ENCODE results near the gene ARHGEF18. TPM values are rescaled to one million over a fixed set of nuclear protein-coding genes. Genes with fewer than 3 reads are reported as not detected.

The ARHGEF18 gene
- total and polyA plus RNA-seq, 2 experiments from 2014 or later: 12.8 to 47.6 TPM

- TF ChIP-seq ZNF462 (CRISPR knock-in tag; IDR thresholded peaks at IDR 0.05) (no peak), POLR2AphosphoS5 (IDR thresholded peaks at IDR 0.05; ENCODE audit: low read depth) (no peak)
Observed at GRCh38 chr19:7393459-7393858, 44.7 kb downstream of the ARHGEF18 start (continued).

GRCh38 chr19:7393939-7394730 is 45.4 kb downstream of the ARHGEF18 start:
- Mint-ChIP-seq H3K9me3 (no peaks in the 10 kb centered on the region), H3K4me1 (peaks cover 11% of the 10 kb centered on the region), H3K36me3 (ENCODE audit: low read depth) (no peaks in the 10 kb centered on the region), H3K27ac (no peak overlapping the region), H3K27me3 (ENCODE audit: insufficient read depth, low read depth, poor library complexity) (peaks cover 3% of the 10 kb centered on the region), H3K4me3 (peak overlapping the region; percentile 89)
- Histone ChIP-seq H3K4me3 (peak overlapping the region; percentile 96), H4K20me1 (replicated peaks; ENCODE audit: insufficient read depth) (no peaks in the 10 kb centered on the region; the same call in none of the 2 replicates), H3K27me3 (ENCODE audit: insufficient read depth) (no peaks in the 10 kb centered on the region), H3K79me2 (replicated peaks; ENCODE audit: insufficient read depth) (peaks cover 36% of the 10 kb centered on the region), H3F3A (replicated peaks; ENCODE audit: low read depth) (no peaks in the 10 kb centered on the region), H3K36me3 (ENCODE audit: insufficient read depth) (no peaks in the 10 kb centered on the region), H2AFZ (peak overlapping the region; percentile 88; the same call in 1 of the 2 replicates), H3K4me1 (ENCODE audit: insufficient read depth) (peaks cover 11% of the 10 kb centered on the region), H3K4me2 (peak overlapping the region; percentile 98), H3K9me2 (ENCODE audit: insufficient read depth) (no peaks in the 10 kb centered on the region), H3K27ac (ENCODE audit: low read depth) (no peak overlapping the region)
- TF ChIP-seq EZH2phosphoT487 (IDR thresholded peaks at IDR 0.05; ENCODE audit: unreplicated experiment) (no peak), REST (IDR thresholded peaks at IDR 0.05; ENCODE audit: unreplicated experiment) (no peak), NANOG (IDR thresholded peaks at IDR 0.05; ENCODE audit: borderline replicate concordance) (no peak), EZH2 (IDR thresholded peaks at IDR 0.05; ENCODE audit: low read depth, unreplicated experiment) (no peak), CTCF (conservative IDR thresholded peaks at IDR 0.05; ENCODE audit: low read depth in 2 of 2) (no peak), POLR2AphosphoS5 (IDR thresholded peaks at IDR 0.05; ENCODE audit: low read depth) (no peak), ZNF114 (CRISPR knock-in tag; IDR thresholded peaks at IDR 0.05) (no peak)
- TF ChIP-seq, protein P1, sequence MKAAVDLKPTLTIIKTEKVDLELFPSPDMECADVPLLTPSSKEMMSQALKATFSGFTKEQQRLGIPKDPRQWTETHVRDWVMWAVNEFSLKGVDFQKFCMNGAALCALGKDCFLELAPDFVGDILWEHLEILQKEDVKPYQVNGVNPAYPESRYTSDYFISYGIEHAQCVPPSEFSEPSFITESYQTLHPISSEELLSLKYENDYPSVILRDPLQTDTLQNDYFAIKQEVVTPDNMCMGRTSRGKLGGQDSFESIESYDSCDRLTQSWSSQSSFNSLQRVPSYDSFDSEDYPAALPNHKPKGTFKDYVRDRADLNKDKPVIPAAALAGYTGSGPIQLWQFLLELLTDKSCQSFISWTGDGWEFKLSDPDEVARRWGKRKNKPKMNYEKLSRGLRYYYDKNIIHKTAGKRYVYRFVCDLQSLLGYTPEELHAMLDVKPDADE (IDR thresholded peaks at IDR 0.05): no peak
- ATAC-seq: no peak
- no peak for DNase-seq (ENCODE audit: low spot score)
